DOHH2 (cell line): ENCODE measurements around the gene SKAP2.

ENCODE experiments used
- CTCF ChIP-seq: fragments of 200-600 bp; sonication (generic); IDR thresholded peaks from one replicate; pipeline ENCODE4 v1.5.1; 2014; ENCODE audit warnings: antibody characterized with exemption, mild to moderate bottlenecking, low read depth, low read length; ENCODE audit not compliant: poor library complexity, severe bottlenecking
- EZH2phosphoT487 ChIP-seq: fragments of 200-600 bp; sonication (generic); IDR thresholded peaks from 2 replicates; pipeline ENCODE4 v1.6.1; 2017; ENCODE audit warnings: borderline replicate concordance, mild to moderate bottlenecking, antibody characterized with exemption, low read length, moderate library complexity, mixed read lengths

- TF ChIP-seq CTCF: no peak
- no peak for TF ChIP-seq EZH2phosphoT487
Measured at GRCh38 chr7:26631601-26632000, 232.8 kb downstream of the SKAP2 start.
